ENCODE results near the gene RASD2. TPM values are rescaled to one million over a fixed set of nuclear protein-coding genes. Genes with fewer than 3 reads are reported as not detected.
A peak's percentile ranks its signal among the peaks of the same experiment; 100 is the strongest.

RASD2 gene
- total RNA-seq, 2 experiments from 2014 or later: 0.19 TPM; not detected in 1

GRCh38 chr22:35552196-35552842 lies 11.7 kb downstream of the RASD2 start:
- intact Hi-C loops (cut with micrococcal nuclease; ENCODE audit: unreplicated experiment): no loop called here
- TF ChIP-seq EZH2phosphoT487 (IDR thresholded peaks at IDR 0.05; ENCODE audit: borderline replicate concordance, low read depth, low read length) (no peak), CTCF (conservative IDR thresholded peaks at IDR 0.05; ENCODE audit: low read length) (no peak)

GRCh38 chr22:35552846-35553245 lies 12.2 kb downstream of the RASD2 start:
- H3K27ac ChIP-seq (ENCODE audit: low read depth, low read length, poor library complexity, severe bottlenecking): peak overlapping the region; percentile 39
- H3K9me2 ChIP-seq (ENCODE audit: insufficient read depth, low read length): no peaks in the 10 kb centered on the region
- BruUV-seq (replicated peaks): no TSS peak
- POLR2A ChIA-PET: interaction anchor here (0.8 kb wide), 1 partner anchor 23 kb away, joined by 3 read pairs; no protein-coding TSS in a partner anchor
- peak overlapping the region; percentile 22 for H3K4me3 ChIP-seq (ENCODE audit: low read depth, low read length, poor library complexity, severe bottlenecking)
- CTCF ChIA-PET (ENCODE audit: unreplicated experiment): no interaction called here
- intact Hi-C loops (cut with micrococcal nuclease; ENCODE audit: unreplicated experiment): no loop called here
- TF ChIP-seq EZH2phosphoT487 (IDR thresholded peaks at IDR 0.05; ENCODE audit: borderline replicate concordance, low read depth, low read length): no peak
- no peak for TF ChIP-seq CTCF (conservative IDR thresholded peaks at IDR 0.05; ENCODE audit: low read length)
- H3K4me2 ChIP-seq (ENCODE audit: low read length): peak overlapping the region; percentile 64
- peaks cover 7% of the 10 kb centered on the region for H3K4me1 ChIP-seq (ENCODE audit: insufficient read depth, low read length, poor library complexity, severe bottlenecking)
- peak overlapping the region; percentile 74; the same call in 1 of the 2 replicates for H2AFZ ChIP-seq (ENCODE audit: low read length)
- no peaks in the 10 kb centered on the region for H4K20me1 ChIP-seq (ENCODE audit: insufficient read depth, low read length)
- no peak for DNase-seq (ENCODE audit: low spot score)
- H3K36me3 ChIP-seq (ENCODE audit: insufficient read depth, low read length): no peaks in the 10 kb centered on the region
- H3K9me3 ChIP-seq (ENCODE audit: low read length): no peaks in the 10 kb centered on the region
- H3K79me2 ChIP-seq (ENCODE audit: insufficient read depth, low read depth, low read length): no peaks in the 10 kb centered on the region

More at GRCh38 chr22:35552196-35552842, 11.7 kb downstream of the RASD2 start:
- Histone ChIP-seq H3K9me3 (ENCODE audit: low read length) (no peaks in the 10 kb centered on the region), H3K27ac (ENCODE audit: low read depth, low read length, poor library complexity, severe bottlenecking) (peak overlapping the region; percentile 39), H4K20me1 (ENCODE audit: insufficient read depth, low read length) (no peaks in the 10 kb centered on the region), H3K9me2 (ENCODE audit: insufficient read depth, low read length) (no peaks in the 10 kb centered on the region), H3K79me2 (ENCODE audit: insufficient read depth, low read depth, low read length) (no peaks in the 10 kb centered on the region), H3K4me2 (ENCODE audit: low read length) (peak overlapping the region; percentile 64), H3K4me3 (ENCODE audit: low read depth, low read length, poor library complexity, severe bottlenecking) (peak overlapping the region; percentile 22), H2AFZ (ENCODE audit: low read length) (peak overlapping the region; percentile 74; the same call in 1 of the 2 replicates), H3K4me1 (ENCODE audit: insufficient read depth, low read length, poor library complexity, severe bottlenecking) (peaks cover 7% of the 10 kb centered on the region), H3K36me3 (ENCODE audit: insufficient read depth, low read length) (no peaks in the 10 kb centered on the region)
- ChIA-PET CTCF (ENCODE audit: unreplicated experiment) (no interaction called here), POLR2A (interaction anchor here (0.5 to 0.8 kb wide), 2 partner anchors 23 to 190 kb away, joined by 3 read pairs; no protein-coding TSS in a partner anchor)
- no TSS peak for BruUV-seq (replicated peaks)
- peak; percentile 94 for DNase-seq (ENCODE audit: low spot score)

- Histone ChIP-seq H3K9me3 (ENCODE audit: low read length) (no peaks in the 10 kb centered on the region), H3K4me1 (ENCODE audit: insufficient read depth, low read length, poor library complexity, severe bottlenecking) (peaks cover 7% of the 10 kb centered on the region), H3K27ac (ENCODE audit: low read depth, low read length, poor library complexity, severe bottlenecking) (no peak overlapping the region), H3K79me2 (ENCODE audit: insufficient read depth, low read depth, low read length) (no peaks in the 10 kb centered on the region), H3K9me2 (ENCODE audit: insufficient read depth, low read length) (no peaks in the 10 kb centered on the region), H4K20me1 (ENCODE audit: insufficient read depth, low read length) (no peaks in the 10 kb centered on the region), H3K4me2 (ENCODE audit: low read length) (peak overlapping the region; percentile 64), H3K4me3 (ENCODE audit: low read depth, low read length, poor library complexity, severe bottlenecking) (no peak overlapping the region), H3K36me3 (ENCODE audit: insufficient read depth, low read length) (no peaks in the 10 kb centered on the region), H2AFZ (ENCODE audit: low read length) (no peak overlapping the region)
- ChIA-PET CTCF (ENCODE audit: unreplicated experiment) (no interaction called here), POLR2A (no interaction called here)
- TF ChIP-seq CTCF (conservative IDR thresholded peaks at IDR 0.05; ENCODE audit: low read length): no peak
- TF ChIP-seq EZH2phosphoT487 (IDR thresholded peaks at IDR 0.05; ENCODE audit: borderline replicate concordance, low read depth, low read length): no peak
- intact Hi-C loops (cut with micrococcal nuclease; ENCODE audit: unreplicated experiment): no loop called here
- DNase-seq (ENCODE audit: low spot score): no peak
- no TSS peak for BruUV-seq (replicated peaks)
These were observed 12.7 kb downstream of the RASD2 start for GRCh38 chr22:35553341-35553740.

Data from OCI-LY7 (cell line).